ENCODE measurements around the gene LAMA2.

The LAMA2 gene, protein sequence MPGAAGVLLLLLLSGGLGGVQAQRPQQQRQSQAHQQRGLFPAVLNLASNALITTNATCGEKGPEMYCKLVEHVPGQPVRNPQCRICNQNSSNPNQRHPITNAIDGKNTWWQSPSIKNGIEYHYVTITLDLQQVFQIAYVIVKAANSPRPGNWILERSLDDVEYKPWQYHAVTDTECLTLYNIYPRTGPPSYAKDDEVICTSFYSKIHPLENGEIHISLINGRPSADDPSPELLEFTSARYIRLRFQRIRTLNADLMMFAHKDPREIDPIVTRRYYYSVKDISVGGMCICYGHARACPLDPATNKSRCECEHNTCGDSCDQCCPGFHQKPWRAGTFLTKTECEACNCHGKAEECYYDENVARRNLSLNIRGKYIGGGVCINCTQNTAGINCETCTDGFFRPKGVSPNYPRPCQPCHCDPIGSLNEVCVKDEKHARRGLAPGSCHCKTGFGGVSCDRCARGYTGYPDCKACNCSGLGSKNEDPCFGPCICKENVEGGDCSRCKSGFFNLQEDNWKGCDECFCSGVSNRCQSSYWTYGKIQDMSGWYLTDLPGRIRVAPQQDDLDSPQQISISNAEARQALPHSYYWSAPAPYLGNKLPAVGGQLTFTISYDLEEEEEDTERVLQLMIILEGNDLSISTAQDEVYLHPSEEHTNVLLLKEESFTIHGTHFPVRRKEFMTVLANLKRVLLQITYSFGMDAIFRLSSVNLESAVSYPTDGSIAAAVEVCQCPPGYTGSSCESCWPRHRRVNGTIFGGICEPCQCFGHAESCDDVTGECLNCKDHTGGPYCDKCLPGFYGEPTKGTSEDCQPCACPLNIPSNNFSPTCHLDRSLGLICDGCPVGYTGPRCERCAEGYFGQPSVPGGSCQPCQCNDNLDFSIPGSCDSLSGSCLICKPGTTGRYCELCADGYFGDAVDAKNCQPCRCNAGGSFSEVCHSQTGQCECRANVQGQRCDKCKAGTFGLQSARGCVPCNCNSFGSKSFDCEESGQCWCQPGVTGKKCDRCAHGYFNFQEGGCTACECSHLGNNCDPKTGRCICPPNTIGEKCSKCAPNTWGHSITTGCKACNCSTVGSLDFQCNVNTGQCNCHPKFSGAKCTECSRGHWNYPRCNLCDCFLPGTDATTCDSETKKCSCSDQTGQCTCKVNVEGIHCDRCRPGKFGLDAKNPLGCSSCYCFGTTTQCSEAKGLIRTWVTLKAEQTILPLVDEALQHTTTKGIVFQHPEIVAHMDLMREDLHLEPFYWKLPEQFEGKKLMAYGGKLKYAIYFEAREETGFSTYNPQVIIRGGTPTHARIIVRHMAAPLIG (N-terminal part only)

DNA sequence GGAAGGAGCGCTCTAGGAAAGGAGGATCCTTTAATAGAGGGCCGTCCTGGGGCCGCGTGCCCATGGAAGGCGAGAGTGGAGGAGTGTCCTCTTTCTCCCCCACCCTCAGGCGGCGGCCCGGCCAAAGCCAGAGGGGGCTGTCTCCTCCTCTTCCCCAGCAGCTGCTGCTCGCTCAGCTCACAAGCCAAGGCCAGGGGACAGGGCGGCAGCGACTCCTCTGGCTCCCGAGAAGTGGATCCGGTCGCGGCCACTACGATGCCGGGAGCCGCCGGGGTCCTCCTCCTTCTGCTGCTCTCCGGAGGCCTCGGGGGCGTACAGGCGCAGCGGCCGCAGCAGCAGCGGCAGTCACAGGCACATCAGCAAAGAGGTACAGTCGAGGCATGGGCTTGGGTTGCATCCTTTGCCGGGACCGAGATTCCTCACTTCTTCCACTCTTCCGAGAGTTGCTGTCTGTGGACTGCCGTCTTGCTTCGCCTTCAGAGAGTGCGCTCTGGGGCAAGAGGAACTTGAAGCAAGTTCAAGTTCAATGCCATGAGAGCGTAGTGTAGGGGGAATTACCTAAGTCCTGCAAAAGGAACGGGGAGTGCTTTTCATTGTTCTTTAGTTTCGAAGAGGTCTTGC, at the start of gene LAMA2:
LAMA2 (plus strand) TSS at position 148 of the 621 bp plus-strand sequence; CDS start at position 256, 108 bp downstream.
- no peak for DNase-seq (ENCODE audit: low read depth)

DNA sequence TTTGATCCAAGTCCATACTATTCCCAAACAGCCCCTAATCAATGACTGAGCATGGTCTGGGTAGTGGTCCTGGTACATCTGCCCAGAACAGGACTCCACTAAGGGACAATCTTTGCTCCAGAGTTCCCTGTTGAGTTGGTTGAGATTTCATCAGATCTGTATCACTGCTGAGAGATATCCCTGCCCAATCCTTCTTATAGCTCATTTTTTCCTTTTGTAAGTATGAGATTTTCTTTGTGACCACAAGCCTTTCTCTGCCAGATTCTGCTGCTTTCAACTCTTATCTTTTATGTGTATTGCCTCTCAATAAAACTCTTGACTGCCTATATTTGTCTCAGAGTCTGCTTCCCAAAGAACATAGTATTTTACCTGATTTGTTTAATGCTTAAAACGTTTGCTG, 46.2 kb upstream of the LAMA2 start:
- no peak for DNase-seq (ENCODE audit: low read depth)

DNA sequence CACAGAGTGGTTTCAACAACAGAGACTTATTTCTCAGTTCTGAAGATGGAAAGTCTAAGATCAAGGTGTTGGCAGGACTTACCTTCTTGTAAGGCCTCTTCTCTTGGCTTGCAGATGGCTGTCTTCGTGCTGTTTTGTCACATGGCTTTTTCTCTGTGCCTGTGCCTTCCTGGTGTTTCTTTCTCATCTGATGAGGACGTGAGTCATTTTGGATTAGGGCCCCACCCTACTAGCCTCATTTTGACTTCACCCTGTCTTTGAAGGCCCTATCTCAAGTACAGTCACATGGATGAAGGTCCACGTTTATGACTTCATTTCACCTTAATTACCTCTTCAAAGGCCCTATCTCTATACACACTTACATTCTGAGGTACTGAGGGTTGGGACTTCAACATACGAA, 41.4 kb upstream of the LAMA2 start:
- no peak for DNase-seq (ENCODE audit: low read depth)

DNA sequence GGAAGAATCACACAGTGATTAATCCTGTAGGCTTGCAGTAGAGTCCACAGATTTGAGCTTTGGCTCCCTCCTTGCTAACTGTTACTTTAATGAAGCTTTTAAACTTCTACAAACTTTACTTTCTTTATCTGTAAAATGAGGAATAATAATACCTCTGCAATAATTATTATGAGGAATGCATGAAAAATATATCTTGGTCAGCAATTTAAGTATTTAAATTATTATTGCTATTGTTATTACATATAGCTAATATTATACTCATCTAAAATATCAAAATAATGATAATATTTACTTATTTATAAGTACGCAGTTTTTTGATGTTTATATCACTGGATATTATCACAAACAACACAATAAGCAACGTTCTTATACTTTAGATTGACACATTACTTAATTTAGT, 38.3 kb upstream of the LAMA2 start:
- DNase-seq (ENCODE audit: low read depth), result no peak

DNA sequence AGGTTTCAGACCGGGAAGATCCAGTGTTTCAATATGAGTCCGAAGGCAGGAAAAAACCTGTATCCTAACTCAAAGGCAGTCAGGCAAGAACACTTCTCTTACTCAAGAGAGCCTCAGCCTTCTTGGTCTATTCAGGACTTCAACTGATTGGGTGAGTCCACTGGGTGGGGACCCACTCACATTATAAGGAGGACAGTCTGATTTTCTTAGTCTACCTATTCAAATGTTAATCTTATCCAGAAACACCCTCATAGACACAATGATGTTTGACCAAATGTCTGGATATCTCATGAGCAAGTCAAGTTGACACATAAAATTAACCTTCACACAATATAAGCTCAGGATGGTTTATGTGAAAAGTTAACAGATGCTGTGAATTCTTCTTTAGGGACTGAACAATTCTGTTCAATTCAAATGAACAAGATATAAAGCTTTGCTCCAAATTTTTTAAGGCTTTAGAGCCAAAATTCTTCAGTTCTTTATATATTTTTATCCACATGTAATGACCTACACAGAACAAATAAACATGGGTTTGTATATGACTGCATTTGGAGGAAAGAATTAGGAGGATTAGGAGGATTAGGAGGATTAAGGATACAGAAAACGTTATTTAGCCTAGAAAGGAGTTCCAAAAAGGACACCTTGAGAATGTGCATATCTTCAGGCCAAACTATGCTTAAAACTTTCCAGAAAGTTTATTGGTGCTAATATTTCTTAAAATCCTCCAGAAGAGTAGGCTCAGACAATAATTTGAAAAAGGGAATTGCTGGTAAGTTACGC, 35.3 kb upstream of the LAMA2 start:
- DNase-seq (ENCODE audit: low read depth), result no peak

DNA sequence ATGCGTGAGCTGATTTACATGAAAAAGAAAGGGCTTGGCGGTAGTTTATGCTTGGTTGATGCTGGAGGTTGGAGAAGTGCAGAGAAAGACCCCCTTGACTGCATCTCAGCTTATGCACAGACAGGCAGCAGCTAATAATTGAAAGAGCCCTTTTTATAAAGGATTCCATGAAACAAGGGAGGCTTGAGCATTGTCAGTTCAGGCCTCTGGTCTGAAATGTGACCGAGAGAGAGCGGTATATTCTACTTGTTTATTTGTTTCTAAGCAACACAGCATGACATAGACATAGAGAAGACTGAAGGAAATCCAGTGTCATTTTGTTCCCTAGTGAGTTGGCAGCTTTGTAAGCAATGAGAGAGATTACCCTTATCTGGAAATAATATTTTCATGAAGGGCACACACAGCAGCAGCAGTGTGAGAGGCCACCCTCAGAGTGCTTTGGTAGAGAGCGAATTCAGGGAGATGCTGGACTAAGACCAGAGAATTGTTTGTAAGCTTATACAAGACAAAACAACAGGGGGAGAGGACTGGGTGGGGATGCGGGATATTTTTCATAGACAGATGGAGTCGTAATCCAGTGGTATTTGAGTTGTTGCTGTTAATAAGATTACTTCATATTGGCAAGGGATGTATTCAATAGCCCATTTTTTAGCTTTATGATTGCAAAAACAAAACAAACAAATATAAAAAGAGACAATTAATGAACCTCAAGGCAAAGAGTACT, 34.6 kb upstream of the LAMA2 start:
- DNase-seq (ENCODE audit: low read depth), result no peak

DNA sequence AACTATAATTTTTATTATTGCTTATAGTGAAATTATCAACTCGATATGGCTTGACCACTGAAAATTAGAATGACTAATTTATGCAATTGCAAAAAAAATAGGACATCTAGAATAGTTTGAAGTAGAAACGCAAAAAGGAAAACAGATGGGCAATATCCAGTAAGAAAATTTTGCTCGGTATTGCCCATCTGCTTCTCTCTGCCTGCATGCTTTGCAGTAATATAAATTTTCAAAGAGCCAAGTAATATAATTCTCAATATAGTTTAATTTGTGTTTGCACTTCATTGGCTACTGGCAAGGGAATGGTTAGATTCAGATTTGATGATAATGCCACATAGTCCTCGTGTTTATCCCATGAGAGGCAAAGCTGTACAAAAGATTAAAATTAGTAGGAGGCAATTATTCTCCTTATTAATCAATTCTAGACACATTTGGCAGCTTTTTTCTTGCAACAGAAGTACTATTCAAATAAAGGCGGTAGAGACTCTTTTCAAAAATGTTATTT, 27.3 kb upstream of the LAMA2 start:
- DNase-seq (ENCODE audit: low read depth), result no peak

DNA sequence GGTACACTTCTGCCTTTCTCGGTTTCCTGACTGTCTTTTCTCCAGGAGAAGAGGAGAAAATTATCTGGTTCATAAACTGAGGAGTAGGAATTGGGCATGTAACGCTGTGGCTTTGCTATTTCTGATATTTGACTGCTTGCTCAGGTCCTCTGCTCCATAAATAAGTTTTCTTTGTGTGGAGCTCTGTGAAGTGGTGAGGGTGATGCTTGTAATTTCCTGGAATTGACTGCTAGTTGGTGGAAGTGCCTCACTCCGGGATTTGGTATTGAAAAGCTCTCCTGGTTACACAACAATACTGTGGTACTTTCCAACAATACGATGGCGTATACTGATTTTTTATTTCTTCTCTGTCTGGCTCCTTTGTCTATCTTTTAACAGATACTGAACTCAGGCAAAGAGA, 25.1 kb upstream of the LAMA2 start:
- no peak for DNase-seq (ENCODE audit: low read depth)

DNA sequence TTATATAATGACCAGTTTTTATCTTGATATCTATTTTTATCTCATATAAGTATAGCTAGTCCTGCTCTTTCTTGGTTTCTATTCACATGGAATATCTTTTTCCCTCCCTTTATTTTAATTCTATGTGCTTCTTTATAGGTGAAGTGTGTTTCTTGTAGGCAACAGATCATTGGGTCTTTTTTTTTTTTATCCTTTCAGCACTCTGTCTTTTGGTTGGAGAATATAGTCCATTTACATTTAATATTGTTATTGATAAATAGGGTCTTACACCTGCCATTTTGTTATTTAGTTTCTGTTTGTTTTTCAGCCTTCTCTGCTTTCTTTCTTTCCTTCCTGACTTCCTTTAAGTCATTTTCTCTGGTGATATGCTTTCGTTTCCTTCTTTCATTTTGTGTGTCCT, 22.2 kb upstream of the LAMA2 start:
- no peak for DNase-seq (ENCODE audit: low read depth)

DNA sequence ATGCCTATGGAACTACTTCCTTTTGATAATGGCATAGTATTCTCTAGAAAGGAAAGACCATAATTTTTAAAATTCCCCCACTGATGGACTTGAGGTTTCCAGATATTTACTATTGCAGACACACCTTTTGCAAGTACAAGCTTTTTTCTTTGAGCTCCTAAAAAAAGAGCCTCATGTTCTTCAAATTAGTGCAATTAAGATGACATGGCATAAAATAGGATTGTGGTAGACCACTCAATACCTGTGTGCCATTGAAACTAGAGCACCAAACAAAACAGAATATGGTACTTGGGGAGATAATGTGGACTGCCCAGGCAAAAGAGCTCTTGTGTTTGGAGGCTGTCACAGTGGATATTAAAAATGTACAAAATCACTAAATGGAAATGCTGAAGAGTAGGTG, 19.0 kb upstream of the LAMA2 start:
- no peak for DNase-seq (ENCODE audit: low read depth)

DNA sequence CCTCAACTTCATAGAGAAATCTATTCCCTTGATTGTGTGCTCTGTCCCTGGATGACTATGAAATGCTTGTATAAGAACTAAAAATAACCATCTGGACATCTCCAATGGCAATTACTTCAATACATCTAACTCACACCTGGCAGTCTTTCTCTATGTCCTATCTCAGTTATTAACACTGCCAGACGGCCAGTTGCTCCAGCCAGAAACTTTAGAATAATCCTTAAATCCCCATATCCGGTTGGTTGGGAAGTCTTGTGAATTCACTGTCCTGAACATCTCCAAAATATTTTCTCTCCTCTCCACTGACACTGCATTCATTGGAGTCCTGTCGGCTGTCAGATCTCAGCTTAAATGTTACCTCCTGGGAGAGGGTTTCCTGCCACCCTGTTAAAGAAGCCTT, 12.2 kb upstream of the LAMA2 start:
- no peak for DNase-seq (ENCODE audit: low read depth)

DNA sequence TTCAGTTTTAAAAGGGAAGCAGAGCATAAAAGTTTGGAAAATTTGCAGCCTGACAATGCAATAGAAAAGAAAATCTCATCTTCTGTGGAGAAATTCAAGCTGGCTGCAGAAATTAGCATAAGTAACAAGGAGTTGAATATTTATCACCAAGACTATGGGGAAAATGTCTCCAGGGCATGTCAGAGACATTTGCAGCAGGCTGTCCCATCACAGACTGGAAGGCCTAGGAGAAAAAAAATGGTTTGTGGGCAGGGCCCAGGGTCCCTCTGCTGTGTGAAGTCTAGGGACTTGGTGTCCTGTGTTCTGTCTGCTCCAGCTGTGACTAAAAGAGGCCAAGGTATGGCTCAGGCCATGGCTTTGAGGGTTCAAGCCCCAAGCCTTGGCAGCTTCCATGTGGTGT, 8.1 kb upstream of the LAMA2 start:
- DNase-seq (ENCODE audit: low read depth), result no peak

DNA sequence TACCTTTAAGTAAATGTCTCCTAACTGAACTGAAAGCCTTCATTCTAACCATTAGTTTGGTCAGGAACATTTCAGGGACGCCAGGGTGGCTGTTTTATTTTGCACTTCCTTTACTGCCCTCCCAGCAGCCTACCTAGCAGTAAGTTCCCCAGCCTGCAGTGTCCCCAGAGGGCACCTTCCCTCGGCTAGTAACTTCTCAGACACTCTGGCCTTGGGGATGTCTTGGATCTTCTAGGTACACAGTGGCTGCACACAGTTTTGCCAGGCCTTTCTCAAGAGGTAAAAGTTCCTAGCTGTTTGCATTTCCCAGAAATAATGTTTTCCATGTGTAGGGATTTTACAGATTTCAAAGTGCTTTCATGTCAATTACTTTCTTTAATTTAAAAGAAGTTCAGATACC, 378 bp upstream of the LAMA2 start:
- no peak for DNase-seq (ENCODE audit: low read depth)

DNA sequence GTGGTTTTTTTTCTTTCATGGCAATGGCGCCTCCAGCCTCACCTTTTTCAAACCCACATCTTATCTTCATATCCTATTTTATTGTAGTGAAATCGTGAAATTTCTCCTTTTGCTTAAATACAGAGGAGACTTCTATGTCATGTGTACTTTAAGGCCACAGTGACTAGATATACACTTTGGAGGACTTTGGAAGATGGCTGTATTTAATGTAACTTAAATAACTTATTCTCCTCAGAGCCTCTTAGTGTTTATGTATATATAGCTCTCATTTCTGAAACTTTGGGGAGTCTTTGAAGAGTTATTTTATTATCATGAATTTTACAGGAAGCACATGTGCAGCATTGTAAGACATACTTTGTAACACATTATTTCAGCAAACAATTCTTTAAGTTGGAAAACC, 968 bp downstream of the LAMA2 start:
- no peak for DNase-seq (ENCODE audit: low read depth)

DNA sequence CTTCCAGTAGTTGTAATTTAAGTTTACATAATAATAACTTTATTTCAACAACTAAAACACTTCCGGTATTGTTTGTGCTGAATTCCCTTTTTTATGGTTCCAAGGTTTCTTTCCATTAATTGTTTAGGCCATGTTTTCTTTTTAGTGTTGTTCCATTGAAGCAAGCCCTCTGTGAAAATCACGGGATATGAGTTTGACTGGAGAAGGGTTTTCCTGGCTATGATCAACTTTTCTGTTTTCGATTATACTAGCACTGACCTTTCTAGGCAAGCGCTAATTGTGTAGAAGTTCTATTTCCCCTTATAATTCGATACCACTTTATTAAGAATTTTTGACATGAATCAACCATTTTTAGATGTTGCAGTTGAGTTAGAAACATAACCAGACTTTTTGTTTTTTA, 2.4 kb downstream of the LAMA2 start:
- DNase-seq (ENCODE audit: low read depth), result no peak

DNA sequence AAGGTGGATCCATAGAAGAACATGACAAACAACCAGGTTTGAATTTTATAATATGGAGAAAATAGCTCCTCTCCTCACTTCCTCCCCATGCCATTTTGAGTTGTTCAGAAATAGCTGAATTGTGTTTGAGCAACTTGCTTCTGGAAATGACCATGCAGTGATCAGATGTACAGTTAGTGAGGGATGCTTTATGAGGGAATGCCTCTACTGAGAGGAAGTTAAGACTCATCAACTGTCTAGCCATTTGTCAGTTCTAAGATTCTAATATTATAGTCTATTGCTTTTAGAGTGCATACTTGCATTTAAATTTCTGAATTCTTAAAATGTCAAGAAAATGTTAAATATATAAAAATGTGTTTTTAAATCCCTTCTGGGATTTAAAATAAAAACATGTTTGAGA, 3.8 kb downstream of the LAMA2 start:
- DNase-seq (ENCODE audit: low read depth), result no peak

DNA sequence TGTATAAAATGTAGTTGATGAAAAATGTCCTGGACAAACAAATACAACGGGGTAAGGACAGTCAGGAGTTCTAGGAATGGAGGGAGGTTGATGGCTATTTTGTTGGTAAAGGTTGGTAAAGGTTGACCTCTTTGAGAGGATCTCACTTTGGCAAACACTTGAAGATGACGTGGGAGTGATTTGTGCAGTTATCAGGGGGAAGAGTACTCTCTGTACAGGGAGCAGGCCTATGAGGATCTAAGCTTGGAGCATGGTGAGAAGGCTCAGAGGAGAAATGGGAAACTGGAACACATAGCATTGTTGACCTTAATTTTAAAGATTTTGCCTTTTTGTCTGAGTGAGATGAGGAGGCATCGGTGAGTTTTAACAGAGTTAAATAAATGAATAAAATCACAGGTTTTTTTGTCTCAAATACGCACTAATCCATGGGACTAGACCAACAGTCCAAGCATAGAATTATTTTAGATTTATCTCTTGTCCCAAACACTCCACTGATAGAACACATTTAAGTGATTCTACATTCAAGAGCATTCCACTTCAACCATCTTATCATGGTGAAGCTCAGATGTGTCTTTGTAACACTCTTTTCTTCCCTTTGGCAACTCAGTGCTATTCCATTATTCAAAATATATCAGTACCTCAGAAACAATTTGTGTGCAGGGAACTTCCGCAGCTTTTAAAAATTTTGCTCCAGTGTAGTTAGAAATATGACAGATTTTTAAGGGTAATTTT, 5.7 kb downstream of the LAMA2 start:
- DNase-seq (ENCODE audit: low read depth), result no peak

DNA sequence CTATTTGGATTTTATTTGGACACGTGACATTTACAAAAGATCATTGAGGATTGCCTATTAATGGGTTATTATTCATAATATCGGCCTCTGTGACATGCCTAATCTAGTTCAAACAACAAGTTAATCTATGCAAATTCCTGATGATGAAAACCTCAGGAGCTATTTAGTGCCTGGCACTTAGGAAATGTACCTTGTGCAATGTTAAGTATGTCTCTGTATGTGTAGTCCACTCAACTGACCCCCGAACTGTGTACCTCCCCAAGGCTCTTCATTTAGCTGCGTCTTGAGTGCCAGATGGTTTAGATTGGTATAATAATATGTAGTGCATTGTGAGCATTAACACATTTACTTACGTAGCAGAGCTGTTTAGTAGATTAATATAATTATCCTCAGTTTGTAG, 6.9 kb downstream of the LAMA2 start:
- DNase-seq (ENCODE audit: low read depth), result no peak

DNA sequence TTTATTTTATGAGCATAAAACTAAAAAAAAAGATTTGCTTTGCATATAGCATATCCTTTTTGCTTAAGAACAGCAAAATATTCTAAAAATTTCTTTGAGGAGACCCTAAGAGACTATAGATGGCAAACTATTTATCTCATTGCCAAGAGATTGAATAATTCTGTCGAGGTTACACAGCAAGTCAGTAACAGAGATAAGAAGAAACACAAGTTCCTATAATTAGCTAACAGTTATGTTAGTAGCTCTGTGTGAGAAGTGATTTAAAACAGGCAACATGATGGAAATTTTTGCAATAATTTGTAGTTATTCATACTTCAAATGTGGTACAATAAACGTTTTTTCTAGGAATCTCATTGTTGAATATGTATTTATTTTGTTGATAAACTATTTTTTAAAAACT, 9.1 kb downstream of the LAMA2 start:
- no peak for DNase-seq (ENCODE audit: low read depth)
